ENCODE data around the gene SNN. TPM values are rescaled to one million over a fixed set of nuclear protein-coding genes. Genes with fewer than 3 reads are reported as not detected.
A peak's percentile ranks its signal among the peaks of the same experiment; 100 is the strongest.

The SNN gene
- total and polyA plus RNA-seq, 3 experiments from 2014 or later = 5.8 to 10.6 (median 6.0) TPM

DNA sequence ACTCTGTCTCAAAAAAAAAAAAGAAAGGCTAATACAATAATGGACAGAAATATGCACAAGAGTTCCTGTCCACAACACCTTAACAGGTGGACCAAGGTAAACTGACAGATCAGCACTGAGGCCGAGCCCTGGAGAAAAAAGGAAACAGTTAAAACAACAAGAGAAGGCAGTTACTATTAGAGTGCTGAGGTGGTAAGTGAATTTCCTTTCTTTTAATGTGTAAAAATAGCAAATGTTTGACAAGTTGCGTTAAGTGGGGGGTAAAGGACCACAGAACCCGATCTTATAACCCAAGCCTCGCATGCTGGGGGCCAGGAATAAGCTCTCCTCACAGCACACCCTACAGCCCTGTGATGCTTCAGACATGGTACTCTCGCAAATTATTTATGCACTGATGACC lies 49.6 kb downstream of the SNN start:
- H3K36me3 Mint-ChIP-seq = peaks cover 12 to 71% (median 14%) of the 10 kb centered on the region in 3 donors
- peaks cover 32% of the 10 kb centered on the region for H3K36me3 ChIP-seq (ENCODE audit: insufficient read depth, low read length)
- no peak for DNase-seq
- no peaks in the 10 kb centered on the region for H3K4me1 ChIP-seq (ENCODE audit: insufficient read depth, low read length)
- no peaks in the 10 kb centered on the region for H3K9me3 Mint-ChIP-seq
- POLR2A ChIA-PET = no interaction called here
- CTCF ChIA-PET = interaction anchor here (1.2 kb wide), 1 partner anchor 321 kb away, joined by 4 read pairs; no protein-coding TSS in a partner anchor
- H3K4me3 ChIP-seq (ENCODE audit: low read length) = no peak overlapping the region
- no peak overlapping the region for H3K27ac ChIP-seq (ENCODE audit: low read depth, low read length)
- peaks cover 11 to 29% (median 25%) of the 10 kb centered on the region in 3 donors for H3K4me1 Mint-ChIP-seq
- peak overlapping the region in 4 of 8 donors; percentile 35 to 66 (median 58) for H3K27ac Mint-ChIP-seq
- H3K27me3 ChIP-seq (ENCODE audit: insufficient read depth, low read length, poor library complexity, severe bottlenecking) = no peaks in the 10 kb centered on the region
- peaks cover 0 to 2% of the 10 kb centered on the region in 2 donors for H3K27me3 Mint-ChIP-seq
- no peaks in the 10 kb centered on the region for H3K9me3 ChIP-seq (ENCODE audit: low read length)
- no peak overlapping the region for H3K4me3 Mint-ChIP-seq

DNA sequence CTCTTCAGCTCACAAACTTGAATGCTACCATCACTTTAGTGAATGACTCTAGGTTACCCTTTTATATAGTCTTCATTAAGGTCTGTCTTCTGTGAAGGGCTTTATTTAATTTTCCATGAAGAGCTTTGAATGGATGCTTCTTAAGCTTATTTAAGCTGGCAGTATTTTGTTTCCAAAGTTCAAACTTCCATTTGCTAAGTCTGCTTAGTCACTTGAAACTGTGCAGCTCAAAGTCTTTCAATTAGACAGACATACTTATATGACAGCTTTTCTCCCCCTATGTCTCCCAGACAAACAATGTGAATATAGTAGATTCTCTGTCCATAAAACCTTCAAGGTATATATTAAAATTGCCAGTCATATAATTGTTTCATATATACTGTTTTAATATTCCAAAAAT lies 50.9 kb downstream of the SNN start:
- Histone ChIP-seq H3K4me1 (ENCODE audit: insufficient read depth, low read length) (no peaks in the 10 kb centered on the region), H3K27me3 (ENCODE audit: insufficient read depth, low read length, poor library complexity, severe bottlenecking) (no peaks in the 10 kb centered on the region), H3K36me3 (ENCODE audit: insufficient read depth, low read length) (peaks cover 25% of the 10 kb centered on the region), H3K27ac (ENCODE audit: low read depth, low read length) (no peak overlapping the region), H3K9me3 (ENCODE audit: low read length) (no peaks in the 10 kb centered on the region), H3K4me3 (ENCODE audit: low read length) (no peak overlapping the region)
- H3K4me1 Mint-ChIP-seq = peaks cover 15 to 33% (median 26%) of the 10 kb centered on the region in 3 donors
- no peaks in the 10 kb centered on the region for H3K9me3 Mint-ChIP-seq
- DNase-seq = no peak
- H3K4me3 Mint-ChIP-seq = no peak overlapping the region
- POLR2A ChIA-PET = no interaction called here
- peak overlapping the region in 1 of 8 donors; percentile 24 for H3K27ac Mint-ChIP-seq
- H3K27me3 Mint-ChIP-seq = peaks cover 0 to 2% of the 10 kb centered on the region in 2 donors
- H3K36me3 Mint-ChIP-seq = peaks cover 12 to 70% (median 14%) of the 10 kb centered on the region in 3 donors
- CTCF ChIA-PET = interaction anchor here (0.7 to 1.4 kb wide), 3 partner anchors 188 to 312 kb away, joined by 3 to 5 read pairs (median 4); no protein-coding TSS in a partner anchor

DNA sequence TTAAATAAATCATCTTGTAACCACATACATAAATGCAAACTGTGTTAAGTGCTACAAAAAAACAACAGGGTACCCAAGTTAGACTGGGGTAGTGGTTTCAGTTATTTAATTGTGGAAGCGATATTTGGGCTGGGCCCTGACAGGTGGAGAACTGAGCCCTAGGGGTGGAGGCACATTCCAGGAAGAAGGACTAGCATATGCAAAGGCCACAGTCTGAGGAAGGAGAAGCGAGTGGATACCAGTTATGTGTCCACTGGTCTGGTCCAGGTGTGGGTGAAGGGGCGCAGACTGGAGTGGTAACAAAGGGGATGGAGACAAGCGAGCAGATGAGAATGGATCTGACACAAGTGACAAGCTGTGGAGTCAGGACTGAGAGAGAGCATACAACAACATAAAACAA lies 51.5 kb downstream of the SNN start:
- peaks cover 25% of the 10 kb centered on the region for H3K36me3 ChIP-seq (ENCODE audit: insufficient read depth, low read length)
- H3K27ac Mint-ChIP-seq = peak overlapping the region in 3 of 8 donors; percentile 23 to 44 (median 31)
- CTCF ChIA-PET = interaction anchor here (0.7 to 1.1 kb wide), 3 partner anchors 188 to 312 kb away, joined by 3 to 5 read pairs (median 3); no protein-coding TSS in a partner anchor

DNA sequence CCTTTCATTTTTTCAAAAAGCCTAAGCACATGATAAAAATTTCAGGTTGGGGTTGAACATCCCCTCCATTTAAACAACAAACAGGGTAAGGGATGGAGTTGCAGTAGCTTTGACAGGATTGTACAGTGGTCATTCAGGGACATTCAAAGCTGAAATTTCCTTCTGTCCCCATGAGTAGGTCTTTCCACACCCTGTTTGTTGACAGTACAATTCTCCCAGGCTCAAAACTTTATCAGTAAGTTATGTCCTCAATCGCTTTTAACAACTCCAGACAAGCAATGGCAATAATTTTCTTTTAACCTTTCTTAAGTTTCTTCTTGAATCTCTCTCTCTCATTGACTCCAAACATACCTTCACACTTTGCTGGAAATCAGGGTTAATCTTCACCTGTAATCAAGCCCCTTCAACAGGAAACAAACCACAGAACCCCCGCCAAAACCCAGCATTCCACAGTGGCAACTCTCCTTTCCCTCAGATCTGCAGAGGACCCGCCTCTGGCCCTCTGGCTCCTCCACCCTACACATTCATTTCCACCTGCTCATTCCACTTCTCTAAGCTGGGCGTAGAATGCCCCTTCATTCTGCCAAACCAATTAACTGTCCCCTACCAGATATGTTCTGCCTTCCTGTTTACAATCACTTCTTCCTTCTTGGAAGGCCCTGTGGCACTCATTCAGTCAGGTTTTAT lies 53.7 kb downstream of the SNN start:
- peak overlapping the region in 6 of 8 donors; percentile 1 to 64 (median 26) for H3K27ac Mint-ChIP-seq
- Histone ChIP-seq H3K4me1 (ENCODE audit: insufficient read depth, low read length) (no peaks in the 10 kb centered on the region), H3K4me3 (ENCODE audit: low read length) (no peak overlapping the region), H3K9me3 (ENCODE audit: low read length) (no peaks in the 10 kb centered on the region), H3K27me3 (ENCODE audit: insufficient read depth, low read length, poor library complexity, severe bottlenecking) (no peaks in the 10 kb centered on the region), H3K36me3 (ENCODE audit: insufficient read depth, low read length) (peaks cover 26% of the 10 kb centered on the region), H3K27ac (ENCODE audit: low read depth, low read length) (no peak overlapping the region)
- peaks cover 14 to 40% (median 28%) of the 10 kb centered on the region in 3 donors for H3K4me1 Mint-ChIP-seq
- peaks cover 0 to 2% of the 10 kb centered on the region in 2 donors for H3K27me3 Mint-ChIP-seq
- H3K36me3 Mint-ChIP-seq = peaks cover 12 to 67% (median 16%) of the 10 kb centered on the region in 3 donors
- H3K9me3 Mint-ChIP-seq = no peaks in the 10 kb centered on the region
- DNase-seq = no peak
- ChIA-PET POLR2A (no interaction called here), CTCF (interaction anchor here (0.8 kb wide), 1 partner anchor 314 kb away, joined by 3 read pairs; no protein-coding TSS in a partner anchor)
- no peak overlapping the region for H3K4me3 Mint-ChIP-seq

More for the DNA sequence above, 51.5 kb downstream of the SNN start:
- Histone ChIP-seq H3K27ac (ENCODE audit: low read depth, low read length) (no peak overlapping the region), H3K9me3 (ENCODE audit: low read length) (no peaks in the 10 kb centered on the region), H3K4me3 (ENCODE audit: low read length) (no peak overlapping the region), H3K27me3 (ENCODE audit: insufficient read depth, low read length, poor library complexity, severe bottlenecking) (no peaks in the 10 kb centered on the region), H3K4me1 (ENCODE audit: insufficient read depth, low read length) (no peaks in the 10 kb centered on the region)
- Mint-ChIP-seq H3K4me3 (no peak overlapping the region), H3K27me3 (peaks cover 0 to 2% of the 10 kb centered on the region in 2 donors), H3K4me1 (peaks cover 12 to 32% (median 22%) of the 10 kb centered on the region in 3 donors), H3K36me3 (peaks cover 11 to 70% (median 12%) of the 10 kb centered on the region in 3 donors), H3K9me3 (no peaks in the 10 kb centered on the region)
- DNase-seq = no peak
- POLR2A ChIA-PET = interaction anchor here (0.7 kb wide), 1 partner anchor 369 kb away, joined by 5 read pairs; no protein-coding TSS in a partner anchor

DNA sequence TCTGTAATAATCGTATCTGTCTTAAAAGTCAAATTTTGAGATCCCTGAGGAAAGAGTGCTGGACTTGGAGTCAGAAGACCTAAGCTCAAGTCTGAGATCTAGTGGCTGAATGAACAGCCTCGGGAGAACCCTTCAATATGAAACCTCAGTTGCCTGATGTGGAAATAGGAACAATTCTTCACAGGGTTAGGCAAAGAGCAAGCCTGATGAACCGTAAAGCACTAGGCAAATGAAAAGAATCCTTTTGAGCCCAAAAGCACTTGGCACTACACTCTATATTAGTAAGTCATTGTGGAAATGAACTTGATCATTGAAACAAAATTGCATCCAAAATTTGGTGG lies 54.2 kb downstream of the SNN start:
- no peaks in the 10 kb centered on the region for H3K9me3 Mint-ChIP-seq
- no peaks in the 10 kb centered on the region for H3K4me1 ChIP-seq (ENCODE audit: insufficient read depth, low read length)
- no peak overlapping the region for H3K4me3 Mint-ChIP-seq
- H3K27ac ChIP-seq (ENCODE audit: low read depth, low read length) = no peak overlapping the region
- H3K4me3 ChIP-seq (ENCODE audit: low read length) = no peak overlapping the region
- ChIA-PET CTCF (interaction anchor here (0.8 kb wide), 1 partner anchor 314 kb away, joined by 3 read pairs; no protein-coding TSS in a partner anchor), POLR2A (no interaction called here)
- peaks cover 16 to 40% (median 29%) of the 10 kb centered on the region in 3 donors for H3K4me1 Mint-ChIP-seq
- no peaks in the 10 kb centered on the region for H3K27me3 ChIP-seq (ENCODE audit: insufficient read depth, low read length, poor library complexity, severe bottlenecking)
- H3K27me3 Mint-ChIP-seq = peaks cover 0 to 2% of the 10 kb centered on the region in 2 donors
- H3K36me3 Mint-ChIP-seq = peaks cover 12 to 69% (median 16%) of the 10 kb centered on the region in 3 donors
- H3K9me3 ChIP-seq (ENCODE audit: low read length) = no peaks in the 10 kb centered on the region
- DNase-seq = no peak
- peak overlapping the region in 4 of 8 donors; percentile 1 to 64 (median 18) for H3K27ac Mint-ChIP-seq
- H3K36me3 ChIP-seq (ENCODE audit: insufficient read depth, low read length) = peaks cover 26% of the 10 kb centered on the region

DNA sequence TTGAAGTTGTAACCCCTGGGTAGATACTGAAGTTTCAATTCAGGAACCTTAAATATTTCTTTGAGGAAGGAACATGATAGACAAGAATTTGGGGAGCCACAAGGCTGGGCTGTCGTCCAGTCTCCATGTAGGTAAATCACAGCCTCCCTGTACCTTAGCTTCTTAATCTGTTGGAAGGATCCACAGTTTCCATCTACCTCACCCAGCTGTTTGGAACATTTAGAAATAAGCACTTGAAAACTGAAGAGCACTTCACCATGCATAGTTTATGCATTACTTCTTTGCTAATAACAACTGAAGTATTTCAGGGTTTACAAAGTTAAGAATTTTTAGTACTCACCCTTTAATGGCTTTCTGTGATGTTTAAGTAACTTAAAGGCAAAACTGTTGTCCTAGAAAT lies 57.2 kb downstream of the SNN start:
- Mint-ChIP-seq H3K9me3 (no peaks in the 10 kb centered on the region), H3K4me3 (no peak overlapping the region), H3K4me1 (peaks cover 29 to 46% (median 41%) of the 10 kb centered on the region in 3 donors), H3K36me3 (peaks cover 11 to 79% (median 21%) of the 10 kb centered on the region in 3 donors), H3K27me3 (no peaks in the 10 kb centered on the region), H3K27ac (peak overlapping the region in 1 of 8 donors; percentile 42)
- Histone ChIP-seq H3K27ac (ENCODE audit: low read depth, low read length) (no peak overlapping the region), H3K4me3 (ENCODE audit: low read length) (no peak overlapping the region), H3K27me3 (ENCODE audit: insufficient read depth, low read length, poor library complexity, severe bottlenecking) (no peaks in the 10 kb centered on the region), H3K4me1 (ENCODE audit: insufficient read depth, low read length) (peaks cover 8% of the 10 kb centered on the region), H3K9me3 (ENCODE audit: low read length) (no peaks in the 10 kb centered on the region), H3K36me3 (ENCODE audit: insufficient read depth, low read length) (peaks cover 32% of the 10 kb centered on the region)
- CTCF ChIA-PET = interaction anchor here (0.9 to 1.8 kb wide), 2 partner anchors 11 to 81 kb away, joined by 3 to 10 read pairs; no protein-coding TSS in a partner anchor
- DNase-seq = no peak
- POLR2A ChIA-PET = no interaction called here

DNA sequence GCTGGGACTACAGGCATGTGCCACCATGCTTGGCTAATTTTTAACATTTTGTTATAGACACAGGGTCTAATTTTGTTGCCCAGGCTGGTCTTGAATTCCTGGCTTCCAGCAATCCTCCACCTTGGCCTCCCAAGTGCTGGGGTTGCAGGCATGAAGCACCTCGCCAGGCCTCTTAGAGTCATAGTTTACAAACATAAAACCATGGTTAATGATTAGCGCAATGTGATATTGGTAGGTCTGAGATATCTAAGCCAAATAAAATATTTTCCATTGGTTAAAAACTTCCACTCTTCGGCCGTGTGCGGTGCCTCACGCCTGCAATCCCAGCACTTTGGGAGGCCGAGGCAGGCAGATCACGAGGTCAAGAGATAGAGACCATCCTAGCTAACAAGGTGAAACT lies 57.8 kb downstream of the SNN start:
- Mint-ChIP-seq H3K4me3 (no peak overlapping the region), H3K27ac (peak overlapping the region in 1 of 8 donors; percentile 24), H3K27me3 (no peaks in the 10 kb centered on the region), H3K36me3 (peaks cover 11 to 78% (median 22%) of the 10 kb centered on the region in 3 donors), H3K9me3 (no peaks in the 10 kb centered on the region), H3K4me1 (peaks cover 29 to 50% (median 44%) of the 10 kb centered on the region in 3 donors)
- CTCF ChIA-PET = interaction anchor here (1.8 kb wide), 1 partner anchor 11 kb away, joined by 10 read pairs; no protein-coding TSS in a partner anchor
- Histone ChIP-seq H3K36me3 (ENCODE audit: insufficient read depth, low read length) (peaks cover 35% of the 10 kb centered on the region), H3K4me1 (ENCODE audit: insufficient read depth, low read length) (peaks cover 8% of the 10 kb centered on the region), H3K27me3 (ENCODE audit: insufficient read depth, low read length, poor library complexity, severe bottlenecking) (no peaks in the 10 kb centered on the region), H3K4me3 (ENCODE audit: low read length) (no peak overlapping the region), H3K9me3 (ENCODE audit: low read length) (no peaks in the 10 kb centered on the region), H3K27ac (ENCODE audit: low read depth, low read length) (no peak overlapping the region)
- POLR2A ChIA-PET = interaction anchor here (0.8 kb wide), 1 partner anchor 83 kb away, joined by 3 read pairs; no protein-coding TSS in a partner anchor
- no peak for DNase-seq

All from CD8-positive, alpha-beta memory T cell (primary cell).